ENCODE measurements around the gene WWOX.
"Not testable (repeated sequence)": the region's sequence is repeated elsewhere in the genome, so short reads cannot be mapped to it uniquely, and the experiment has no call there.

Gene WWOX

DNA sequence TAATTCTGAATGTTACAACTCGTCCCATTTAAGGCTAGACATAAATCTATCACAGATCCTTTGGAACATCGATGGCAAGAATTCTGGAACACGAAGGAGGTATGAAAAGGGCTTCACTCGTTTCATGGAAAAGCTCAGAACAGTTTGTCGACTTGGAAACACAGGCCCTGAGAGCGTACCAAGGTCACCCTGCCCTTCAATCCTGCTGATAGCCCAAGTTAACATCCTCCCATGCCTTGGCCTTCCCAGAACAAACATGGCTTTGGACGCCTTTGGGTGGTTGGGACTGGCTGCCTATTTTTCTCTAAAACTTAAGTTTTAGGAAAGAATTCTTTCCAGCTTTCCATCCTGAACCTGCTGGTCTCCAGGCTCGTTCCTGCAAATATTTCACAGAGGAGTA lies 1105.0 kb downstream of the WWOX start:
- ATAC-seq, result no peak

DNA sequence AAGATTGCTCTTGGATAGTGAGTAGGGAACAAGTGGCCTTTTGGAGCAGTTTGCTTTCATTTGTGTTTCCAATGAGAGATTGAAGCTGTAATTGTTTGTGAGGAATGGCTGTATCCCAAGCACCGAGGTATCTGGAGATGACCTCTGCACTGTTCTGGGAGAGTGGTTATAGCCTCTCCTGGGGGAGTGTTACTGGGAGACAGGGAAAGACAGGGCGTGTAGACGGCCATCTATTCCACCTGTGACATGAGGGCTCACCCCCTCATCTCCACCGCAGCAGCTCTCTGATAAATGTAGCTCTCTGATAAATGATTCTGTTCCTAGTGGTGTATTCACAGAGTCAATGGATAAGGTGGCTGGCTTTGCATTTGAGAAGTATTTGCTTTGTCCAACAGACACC lies 1107.4 kb downstream of the WWOX start:
- no peak for ATAC-seq

DNA sequence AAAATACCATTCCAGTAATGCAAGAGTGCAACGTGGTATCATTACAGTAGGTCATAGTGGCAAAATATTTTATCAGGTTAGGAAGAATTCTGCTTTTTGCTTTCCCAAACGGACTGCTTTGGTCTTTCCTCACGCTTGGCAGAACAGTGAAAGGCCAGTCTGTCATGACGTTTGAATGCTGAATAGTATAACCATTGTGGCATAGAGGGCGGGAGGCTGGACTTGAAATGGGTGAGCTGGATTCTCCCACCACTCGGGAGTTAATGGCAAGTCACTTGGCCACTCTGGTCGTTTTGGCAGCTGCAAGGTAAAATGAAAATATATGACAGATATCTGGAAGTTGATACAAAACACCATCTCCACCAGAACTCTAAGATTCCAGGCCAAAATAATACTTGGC lies 1109.9 kb downstream of the WWOX start:
- no peak for ATAC-seq

DNA sequence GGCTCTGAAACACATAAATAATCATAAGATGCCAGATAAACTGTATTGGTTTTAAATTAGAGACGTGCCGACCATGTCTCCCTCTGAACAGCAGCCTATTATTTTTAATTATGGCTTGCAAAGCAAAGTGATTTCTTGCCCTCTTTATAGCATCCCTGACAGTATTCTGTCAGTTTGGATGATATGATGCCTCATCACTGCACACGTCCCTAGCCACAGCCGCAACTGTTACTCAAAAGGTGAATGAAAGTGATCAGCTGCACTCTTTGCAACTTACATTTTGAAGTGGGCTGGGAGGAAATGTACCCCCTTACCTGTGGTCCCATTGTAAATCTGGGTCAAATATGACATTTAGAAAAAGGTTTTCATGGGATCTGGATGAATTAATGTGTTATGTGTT lies 1111.2 kb downstream of the WWOX start:
- ATAC-seq, result no peak

DNA sequence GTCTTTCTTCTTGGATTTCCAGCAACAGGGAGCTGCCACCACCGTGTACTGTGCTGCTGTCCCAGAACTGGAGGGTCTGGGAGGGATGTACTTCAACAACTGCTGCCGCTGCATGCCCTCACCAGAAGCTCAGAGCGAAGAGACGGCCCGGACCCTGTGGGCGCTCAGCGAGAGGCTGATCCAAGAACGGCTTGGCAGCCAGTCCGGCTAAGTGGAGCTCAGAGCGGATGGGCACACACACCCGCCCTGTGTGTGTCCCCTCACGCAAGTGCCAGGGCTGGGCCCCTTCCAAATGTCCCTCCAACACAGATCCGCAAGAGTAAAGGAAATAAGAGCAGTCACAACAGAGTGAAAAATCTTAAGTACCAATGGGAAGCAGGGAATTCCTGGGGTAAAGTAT lies 1112.1 kb downstream of the WWOX start:
- no peak for ATAC-seq

DNA sequence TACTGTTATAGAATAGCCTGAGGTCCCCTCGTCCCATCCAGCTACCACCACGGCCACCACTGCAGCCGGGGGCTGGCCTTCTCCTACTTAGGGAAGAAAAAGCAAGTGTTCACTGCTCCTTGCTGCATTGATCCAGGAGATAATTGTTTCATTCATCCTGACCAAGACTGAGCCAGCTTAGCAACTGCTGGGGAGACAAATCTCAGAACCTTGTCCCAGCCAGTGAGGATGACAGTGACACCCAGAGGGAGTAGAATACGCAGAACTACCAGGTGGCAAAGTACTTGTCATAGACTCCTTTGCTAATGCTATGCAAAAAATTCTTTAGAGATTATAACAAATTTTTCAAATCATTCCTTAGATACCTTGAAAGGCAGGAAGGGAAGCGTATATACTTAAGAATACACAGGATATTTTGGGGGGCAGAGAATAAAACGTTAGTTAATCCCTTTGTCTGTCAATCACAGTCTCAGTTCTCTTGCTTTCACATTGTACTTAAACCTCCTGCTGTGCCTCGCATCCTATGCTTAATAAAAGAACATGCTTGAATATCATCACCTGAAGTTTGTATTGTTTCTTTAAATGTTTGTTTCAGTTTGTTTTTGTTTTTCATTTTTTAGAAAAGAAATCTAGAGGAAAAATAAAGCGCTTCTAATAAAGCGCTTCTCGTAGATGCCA lies 1112.8 kb downstream of the WWOX start:
- ATAC-seq, result no peak

DNA sequence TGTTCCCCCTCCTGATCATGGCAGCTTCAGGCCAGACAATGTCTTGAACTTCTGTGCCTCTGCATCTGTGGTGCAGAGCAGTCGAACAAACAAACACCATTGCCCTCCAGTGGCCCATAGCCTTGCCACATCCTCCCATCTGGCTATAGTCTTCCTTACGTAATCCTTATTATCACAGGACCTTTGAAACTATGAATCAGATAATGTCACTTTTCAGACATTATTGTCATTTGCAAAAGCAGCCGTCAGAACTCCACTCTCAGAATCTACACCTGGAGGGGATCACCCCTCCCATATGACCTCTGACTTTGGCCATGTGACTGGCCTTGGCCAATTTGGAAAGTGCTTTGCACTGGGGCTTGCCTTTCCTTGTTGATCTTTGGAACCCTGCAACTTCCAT lies 1113.8 kb downstream of the WWOX start:
- no peak for ATAC-seq

DNA sequence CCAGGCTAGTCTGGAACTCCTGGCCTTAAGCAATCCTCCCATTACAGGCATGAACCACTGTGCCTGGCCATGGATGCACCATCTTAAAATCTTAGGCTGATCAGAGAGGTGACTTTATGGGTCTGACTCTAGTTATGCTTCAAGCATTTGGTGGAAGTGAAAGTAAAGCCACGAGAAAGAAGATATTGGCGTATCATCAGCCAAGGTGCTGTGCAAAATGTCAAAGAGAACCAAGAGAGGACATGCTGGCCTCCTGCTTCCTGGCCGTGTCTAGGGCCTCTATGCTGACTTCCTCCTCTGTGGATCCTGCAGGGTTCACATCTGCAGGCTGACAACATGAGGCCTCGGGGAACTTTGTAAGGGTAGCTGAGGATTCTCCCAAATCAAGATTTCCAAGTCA lies 1115.8 kb downstream of the WWOX start:
- ATAC-seq, result no peak

DNA sequence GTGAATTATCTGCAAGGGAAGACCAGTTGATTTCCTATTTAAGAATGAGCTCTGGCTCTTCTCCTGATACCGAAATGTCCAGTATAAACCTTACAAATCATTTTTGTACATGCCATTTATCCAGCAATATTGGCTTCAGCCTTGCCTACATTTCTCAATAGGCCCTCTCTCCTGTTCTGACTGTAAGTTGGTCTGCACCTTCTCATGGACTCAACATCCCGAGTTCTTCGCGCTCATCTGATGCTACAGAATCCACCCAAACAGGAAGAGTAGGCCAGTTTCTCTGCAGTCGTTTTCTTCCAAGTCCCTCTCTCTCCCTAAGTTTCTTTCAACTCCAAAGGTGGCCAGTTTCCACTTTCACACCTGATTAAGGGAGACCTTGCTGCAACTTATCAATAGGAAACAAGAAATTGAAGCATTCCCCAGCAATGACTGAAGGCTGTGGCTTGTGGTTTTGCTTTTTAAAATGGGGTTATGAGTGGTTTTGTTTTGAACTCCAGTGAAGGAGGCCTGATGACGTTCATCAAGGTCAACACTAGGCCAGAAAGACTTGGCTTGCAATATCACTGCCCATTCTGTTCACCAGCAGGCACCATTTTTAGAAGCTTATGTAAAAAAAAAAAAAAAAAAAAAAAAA lies 1118.0 kb downstream of the WWOX start:
- ATAC-seq, result peak; percentile 56 to 78

DNA sequence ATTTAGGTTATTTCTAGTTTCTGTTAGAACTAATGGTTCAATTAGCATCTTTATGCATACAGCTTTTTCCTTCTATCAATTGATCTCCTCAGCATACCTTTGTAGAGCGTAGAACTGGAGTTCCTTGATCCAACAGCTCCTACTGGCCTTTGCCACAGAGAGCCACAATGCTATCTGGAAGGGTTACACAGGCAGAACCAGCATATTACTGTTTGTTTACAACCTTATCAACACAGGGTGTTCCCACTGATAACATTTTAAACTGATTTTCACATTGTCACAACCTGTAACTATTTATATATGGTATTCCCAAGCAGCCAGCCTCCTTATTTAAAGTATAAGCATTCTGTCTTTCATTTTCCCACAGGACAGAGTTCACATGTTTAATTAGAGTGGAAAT lies 1118.9 kb downstream of the WWOX start:
- ATAC-seq, result no peak

DNA sequence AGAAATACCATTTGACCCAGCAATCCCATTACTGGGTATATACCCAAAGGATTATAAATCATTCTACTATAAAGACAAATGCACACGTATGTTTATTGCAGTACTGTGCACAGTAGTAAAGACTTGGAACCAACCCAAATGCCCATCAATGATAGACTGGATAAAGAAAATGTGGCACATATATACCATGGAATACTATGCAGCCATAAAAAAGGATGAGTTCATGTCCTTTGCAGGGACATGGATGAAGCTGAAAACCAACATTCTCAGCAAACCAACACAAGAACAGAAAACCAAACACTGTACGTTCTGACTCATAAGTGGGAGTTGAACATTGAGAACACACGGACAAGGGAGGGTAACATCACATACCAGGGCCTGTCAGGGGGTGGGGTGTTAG lies 1126.5 kb downstream of the WWOX start:
- not testable (repeated sequence) for ATAC-seq

DNA sequence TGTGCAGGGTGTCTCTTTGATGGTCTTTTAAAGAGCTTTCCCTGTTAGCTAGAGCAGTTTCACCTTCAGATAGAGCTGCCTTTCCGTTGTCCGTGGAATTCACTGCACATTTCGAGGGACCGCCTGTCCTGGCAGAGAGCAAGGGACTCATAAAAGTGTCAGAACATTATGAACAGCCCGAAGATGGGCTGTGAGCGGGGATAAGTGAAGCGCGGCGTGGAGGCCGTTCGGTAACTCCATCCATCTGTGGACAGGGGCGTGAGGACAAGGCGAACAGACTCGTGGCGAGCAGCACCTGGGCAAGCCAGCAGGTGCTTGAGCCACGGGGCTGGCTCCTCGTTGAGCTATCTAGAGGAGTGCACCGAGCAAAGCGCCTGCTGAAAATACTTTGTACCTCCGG lies 1129.9 kb downstream of the WWOX start:
- ATAC-seq, result no peak

DNA sequence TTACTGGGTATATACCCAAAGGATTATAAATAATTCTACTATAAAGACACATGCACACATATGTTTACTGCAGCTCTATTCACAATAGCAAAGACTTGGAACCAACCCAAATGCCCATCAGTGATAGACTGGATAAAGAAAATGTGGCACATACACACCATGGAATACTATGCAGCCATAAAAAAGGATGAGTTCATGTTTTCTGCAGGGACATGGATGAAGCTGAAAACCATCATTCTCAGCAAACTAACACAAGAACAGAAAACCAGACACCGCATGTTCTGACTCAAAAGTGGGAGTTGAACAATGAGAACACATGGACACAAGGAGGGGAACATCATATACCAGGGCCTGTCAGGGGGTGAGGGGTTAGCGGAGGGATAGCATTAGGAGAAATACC lies 1146.2 kb downstream of the WWOX start:
- ATAC-seq, result not testable (repeated sequence)

DNA sequence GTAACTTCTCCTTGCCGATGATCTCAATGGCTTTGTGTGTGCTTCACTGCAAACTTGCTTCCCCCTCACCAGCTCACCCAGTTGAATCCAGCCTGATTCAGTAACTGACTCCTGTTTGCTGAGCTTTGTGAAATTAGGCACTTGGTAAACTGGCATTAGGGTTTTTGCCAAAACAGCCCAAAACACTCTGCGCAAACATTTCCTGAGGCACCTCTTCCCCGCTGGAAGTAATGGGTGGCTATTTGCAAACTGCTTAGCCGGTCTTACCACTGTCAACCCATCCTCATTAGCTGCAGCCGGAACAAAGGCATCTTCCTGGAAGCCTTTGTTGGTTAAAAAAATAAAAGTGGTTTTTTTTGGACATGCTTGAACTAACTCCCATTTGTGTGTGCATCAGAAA lies 1147.9 kb downstream of the WWOX start:
- ATAC-seq, result no peak

DNA sequence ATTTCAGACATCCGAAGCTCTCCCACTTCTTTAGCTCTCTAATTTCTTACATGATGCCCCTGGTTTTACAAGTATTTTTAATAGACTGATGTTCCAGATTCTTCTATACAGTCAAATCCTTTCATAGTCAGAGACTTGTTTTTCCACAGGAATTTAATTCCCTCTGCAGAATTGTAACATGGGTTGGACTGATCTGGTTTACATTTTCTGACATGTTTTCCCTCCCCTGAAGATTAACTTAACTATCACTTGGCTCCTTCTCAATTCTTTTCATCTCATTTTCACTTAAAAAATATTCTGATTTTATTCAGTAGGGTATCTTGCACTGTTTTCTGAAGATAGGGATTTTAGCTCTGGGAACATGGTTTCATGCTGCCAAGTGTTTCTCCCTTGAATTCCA lies 1148.9 kb downstream of the WWOX start:
- no peak for ATAC-seq

DNA sequence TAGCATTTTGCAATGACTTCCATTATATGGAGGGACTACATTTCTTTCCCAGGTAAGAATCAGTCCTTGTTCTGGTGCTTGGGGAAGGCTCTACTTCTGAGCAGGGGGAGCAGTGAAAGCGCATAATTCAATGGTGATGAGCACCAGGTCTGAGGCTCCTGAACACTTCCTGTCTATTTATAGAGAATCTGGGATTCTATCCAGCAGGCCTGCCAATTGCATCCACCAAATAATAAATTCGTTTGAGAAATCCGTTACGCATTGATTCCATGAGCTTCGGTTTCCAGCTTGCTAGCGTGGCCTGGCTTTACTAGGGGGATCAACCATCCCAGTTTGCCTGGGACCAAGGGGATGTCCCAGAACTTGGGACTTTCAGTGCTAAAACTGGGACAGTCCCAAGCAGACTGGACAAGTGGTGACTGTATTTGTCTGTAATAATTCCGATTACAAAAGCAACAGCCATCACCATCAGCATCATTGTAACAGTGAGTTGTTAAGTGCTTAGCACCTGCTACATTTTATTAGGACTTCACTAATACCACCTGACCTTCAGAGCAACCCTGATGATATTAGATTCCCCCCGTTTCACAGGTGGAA lies 1151.1 kb downstream of the WWOX start:
- no peak for ATAC-seq

DNA sequence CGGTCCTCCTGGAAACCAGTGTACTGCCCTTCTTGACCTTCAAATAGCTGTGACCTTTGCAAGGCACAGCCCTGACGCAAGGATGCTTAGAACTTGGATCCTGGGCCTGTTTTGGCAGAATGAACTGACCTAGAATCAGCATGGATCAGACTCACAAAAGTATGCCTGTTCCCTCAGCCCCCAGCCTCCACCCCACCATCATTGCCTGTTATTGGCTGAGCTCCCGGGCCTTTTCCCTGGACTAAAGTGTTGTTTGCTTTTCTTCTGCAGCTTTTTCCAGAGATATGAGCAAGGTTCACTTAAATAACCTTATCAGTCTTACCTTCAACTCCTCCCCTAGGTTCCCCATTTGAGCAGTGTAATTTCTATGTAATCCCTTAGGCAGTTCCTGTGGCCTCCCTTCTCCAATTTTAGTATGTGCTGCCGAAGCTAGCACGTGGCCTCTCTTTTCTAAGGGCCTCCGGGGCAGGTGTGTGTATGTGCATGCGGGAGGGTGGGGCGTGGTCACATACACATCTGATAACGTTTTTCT lies 1153.7 kb downstream of the WWOX start:
- ATAC-seq, result no peak

DNA sequence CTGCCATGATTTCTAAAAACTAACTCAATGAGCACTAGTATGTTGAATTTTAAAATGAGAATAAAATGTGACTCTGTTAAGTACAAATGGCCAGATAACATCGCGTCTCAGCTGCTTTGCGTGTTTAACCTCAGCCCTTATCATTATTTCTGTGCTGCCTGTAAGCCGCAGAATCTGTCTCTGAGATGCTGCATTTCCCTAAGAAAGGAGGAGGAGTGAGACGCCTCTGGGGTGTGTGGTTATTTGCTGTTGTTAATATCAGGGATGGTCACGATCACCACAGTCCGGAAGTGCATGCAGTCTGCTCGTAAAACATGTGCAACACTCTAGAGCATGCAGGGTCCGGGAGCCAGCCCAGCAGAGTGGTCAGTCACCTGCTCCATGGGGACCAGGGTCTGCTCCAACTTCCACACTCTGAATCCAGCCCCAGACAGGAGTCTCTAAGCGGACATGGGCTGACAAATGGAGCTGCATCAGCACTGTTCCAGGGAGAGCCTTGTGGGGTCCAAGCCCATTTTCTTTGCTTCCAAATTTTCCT lies 1158.6 kb downstream of the WWOX start:
- peak in 1 of 2 donors; percentile 43 for ATAC-seq

DNA sequence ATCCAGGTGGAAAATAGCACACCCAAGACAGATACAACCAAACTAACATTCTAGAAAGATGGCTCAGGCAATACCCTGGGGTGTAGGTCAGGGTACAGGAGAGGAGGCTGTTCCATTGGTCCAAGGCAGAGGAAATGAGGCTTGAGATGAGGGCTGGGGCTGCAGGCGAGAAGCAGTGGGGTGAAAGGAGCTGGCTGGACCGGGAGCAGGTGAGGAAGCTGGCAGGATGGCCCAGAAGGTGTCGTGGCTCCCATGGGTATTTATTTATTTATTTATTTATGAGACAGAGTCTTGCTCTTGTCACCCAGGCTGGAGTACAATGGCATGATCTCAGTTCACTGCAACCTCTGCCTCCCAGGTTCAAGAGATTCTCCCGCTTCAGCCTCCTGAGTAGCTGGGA lies 1161.4 kb downstream of the WWOX start:
- not testable (repeated sequence) for ATAC-seq

DNA sequence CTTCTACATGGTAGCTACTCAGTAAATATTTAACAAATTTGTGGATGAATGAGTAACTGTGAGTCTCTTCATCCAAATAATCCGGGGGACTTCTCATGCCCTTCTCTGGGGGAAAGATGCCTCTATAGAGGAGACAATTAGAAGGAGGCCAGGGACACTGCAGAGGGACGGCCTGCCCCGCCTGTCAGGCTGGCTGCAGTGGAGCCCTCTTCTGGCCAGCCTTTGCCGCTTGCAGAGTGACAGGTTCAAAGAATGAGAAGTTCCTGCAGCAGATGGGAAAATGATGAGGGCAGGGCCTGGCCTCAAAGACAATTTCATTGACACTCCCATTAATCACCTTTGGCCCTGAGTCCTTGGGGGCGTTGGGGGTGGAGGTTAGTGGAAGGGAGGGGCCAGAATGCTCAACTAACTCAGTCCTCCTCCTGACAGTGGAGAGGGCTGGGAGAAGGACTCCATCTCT lies 1162.1 kb downstream of the WWOX start:
- ATAC-seq, result peak in 1 of 2 donors; percentile 34

DNA sequence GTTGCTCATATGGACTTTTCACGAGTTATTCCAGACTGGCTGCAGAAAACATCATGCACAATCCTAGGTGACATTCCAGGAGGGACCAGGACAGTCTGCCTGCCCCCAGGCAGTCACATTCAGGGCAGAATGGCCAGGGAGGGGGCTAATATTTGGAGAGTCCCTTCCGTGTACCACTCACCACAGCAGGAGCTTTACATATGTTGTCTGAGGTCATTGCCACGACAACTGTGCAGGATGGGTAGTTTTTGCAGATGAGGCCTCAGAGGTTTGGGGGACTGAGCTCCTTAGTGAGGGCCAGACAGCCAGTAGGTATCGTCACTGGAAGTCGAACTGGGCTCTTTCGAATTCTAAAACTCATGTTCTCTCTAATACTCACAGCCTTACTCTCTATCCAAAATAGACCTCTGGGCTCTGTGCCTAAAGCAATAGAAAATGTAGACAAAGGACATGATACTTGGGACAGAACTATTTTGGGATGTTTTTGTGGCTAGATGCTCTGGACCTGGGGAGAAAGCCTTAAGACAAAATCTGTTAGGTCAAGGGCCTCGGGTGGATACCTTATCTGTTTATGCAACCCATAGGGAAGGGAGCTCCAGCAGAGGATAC lies 1162.6 kb downstream of the WWOX start:
- no peak for ATAC-seq
